Measurements from ENCODE around the gene SH3RF3. TPM values are rescaled to one million over a fixed set of nuclear protein-coding genes. Genes with fewer than 3 reads are reported as not detected.

The SH3RF3 gene
- total and polyA plus RNA-seq, 2 donors (not counting 1 experiment from before 2014, with no cell fraction given) = 8.3 to 10.1 TPM

DNA sequence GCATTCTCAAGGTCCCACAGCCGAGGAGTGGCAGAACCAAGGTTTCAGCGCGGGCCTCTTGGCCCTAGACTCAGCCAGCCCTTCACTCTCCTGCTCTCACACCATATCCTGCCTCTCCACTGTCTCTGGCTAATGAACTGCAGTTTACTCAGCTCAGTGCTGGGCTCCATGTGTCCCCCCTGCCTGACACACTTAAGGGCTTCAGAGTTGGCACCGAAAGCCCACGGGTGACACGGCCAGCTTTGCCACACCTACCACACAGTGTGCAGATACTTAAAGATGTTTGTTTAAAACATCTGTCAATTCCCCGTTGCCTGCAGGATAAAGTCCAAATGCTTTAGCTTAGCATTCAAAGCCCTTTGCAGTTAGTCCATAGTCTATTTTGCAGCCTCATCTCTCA is 243.6 kb downstream of the SH3RF3 start:
- no peaks in the 10 kb centered on the region for H3K79me2 ChIP-seq (ENCODE audit: control insufficient read depth, insufficient read depth, low read length)
- TF ChIP-seq, protein P1, sequence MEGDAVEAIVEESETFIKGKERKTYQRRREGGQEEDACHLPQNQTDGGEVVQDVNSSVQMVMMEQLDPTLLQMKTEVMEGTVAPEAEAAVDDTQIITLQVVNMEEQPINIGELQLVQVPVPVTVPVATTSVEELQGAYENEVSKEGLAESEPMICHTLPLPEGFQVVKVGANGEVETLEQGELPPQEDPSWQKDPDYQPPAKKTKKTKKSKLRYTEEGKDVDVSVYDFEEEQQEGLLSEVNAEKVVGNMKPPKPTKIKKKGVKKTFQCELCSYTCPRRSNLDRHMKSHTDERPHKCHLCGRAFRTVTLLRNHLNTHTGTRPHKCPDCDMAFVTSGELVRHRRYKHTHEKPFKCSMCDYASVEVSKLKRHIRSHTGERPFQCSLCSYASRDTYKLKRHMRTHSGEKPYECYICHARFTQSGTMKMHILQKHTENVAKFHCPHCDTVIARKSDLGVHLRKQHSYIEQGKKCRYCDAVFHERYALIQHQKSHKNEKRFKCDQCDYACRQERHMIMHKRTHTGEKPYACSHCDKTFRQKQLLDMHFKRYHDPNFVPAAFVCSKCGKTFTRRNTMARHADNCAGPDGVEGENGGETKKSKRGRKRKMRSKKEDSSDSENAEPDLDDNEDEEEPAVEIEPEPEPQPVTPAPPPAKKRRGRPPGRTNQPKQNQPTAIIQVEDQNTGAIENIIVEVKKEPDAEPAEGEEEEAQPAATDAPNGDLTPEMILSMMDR (conservative IDR thresholded peaks at IDR 0.05 in 1 of 2, IDR thresholded peaks at IDR 0.05 in 1 of 2; ENCODE audit: low read depth in 1 of 2, low read length in 2 of 2) = no peak
- no peak for TF ChIP-seq EZH2 (IDR thresholded peaks at IDR 0.05; ENCODE audit: low read length, missing control alignments)
- H3K9me3 ChIP-seq (ENCODE audit: control insufficient read depth, insufficient read depth, low read depth, low read length) = no peaks in the 10 kb centered on the region
- peaks cover 6% of the 10 kb centered on the region for H3K36me3 ChIP-seq (ENCODE audit: control insufficient read depth, insufficient read depth, low read length)
- H3K4me1 ChIP-seq (ENCODE audit: control insufficient read depth, extremely low read depth, insufficient read depth, low read length) = peaks cover 4% of the 10 kb centered on the region
- H3K27ac ChIP-seq (ENCODE audit: insufficient read depth, low read length) = no peak overlapping the region
- H3K27me3 ChIP-seq (ENCODE audit: control insufficient read depth, insufficient read depth, low read length) = no peaks in the 10 kb centered on the region
- no peak overlapping the region for H3K9ac ChIP-seq (ENCODE audit: insufficient read depth, low read length)
- H2AFZ ChIP-seq (ENCODE audit: low read length) = no peak overlapping the region
- DNase-seq (ENCODE audit: low read depth in 2 of 2) = no peak
- no peak overlapping the region for H3K4me3 ChIP-seq (replicated peaks in 1 of 4; ENCODE audit: control extremely low read depth in 1 of 4, insufficient read depth in 1 of 4, low read depth in 3 of 4, low read length in 4 of 4)
- no peaks in the 10 kb centered on the region for H4K20me1 ChIP-seq (ENCODE audit: control insufficient read depth, extremely low read depth, insufficient read depth, low read length)
- no peak overlapping the region for H3K4me2 ChIP-seq (ENCODE audit: extremely low read depth, insufficient read depth, low read length)

DNA sequence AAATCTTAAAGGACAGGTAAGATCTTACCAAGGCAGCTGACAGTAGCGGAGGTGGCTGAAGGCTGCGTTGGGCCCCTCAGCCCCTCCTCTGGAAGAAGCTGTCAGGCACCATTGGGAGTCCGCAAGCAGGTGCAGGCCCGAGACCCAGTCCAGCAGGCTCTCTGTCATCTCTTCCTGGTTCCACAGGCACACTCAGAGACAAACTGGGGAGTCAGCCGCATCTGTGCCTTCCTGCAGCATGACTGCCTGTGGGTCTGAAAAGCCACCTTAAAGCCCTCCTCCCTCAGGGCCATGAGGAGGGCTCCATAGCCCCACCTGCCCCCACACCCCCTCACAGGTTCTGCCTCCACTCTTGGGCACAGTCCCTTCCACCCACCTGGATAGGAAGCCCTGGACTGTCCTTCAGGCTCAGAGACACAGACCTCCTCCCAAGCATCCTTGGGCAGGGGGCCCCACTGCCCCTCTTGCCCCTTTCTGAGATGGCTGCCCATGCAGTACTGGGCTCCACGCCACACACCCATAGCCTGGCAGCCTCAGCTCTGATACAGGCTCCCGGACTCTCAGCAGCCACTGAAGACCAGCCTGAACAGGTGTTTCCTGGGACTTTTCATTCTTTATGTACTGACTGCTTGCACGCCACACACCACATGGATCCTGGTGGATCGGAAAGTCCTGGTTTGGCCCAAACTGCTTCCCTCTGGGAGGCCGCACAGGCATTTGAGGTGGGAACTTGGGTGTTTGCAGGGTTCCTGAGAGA is 245.0 kb downstream of the SH3RF3 start:
- Histone ChIP-seq H3K27me3 (ENCODE audit: control insufficient read depth, insufficient read depth, low read length) (no peaks in the 10 kb centered on the region), H3K4me1 (ENCODE audit: control insufficient read depth, extremely low read depth, insufficient read depth, low read length) (peaks cover 4% of the 10 kb centered on the region), H3K27ac (ENCODE audit: insufficient read depth, low read length) (no peak overlapping the region), H3K79me2 (ENCODE audit: control insufficient read depth, insufficient read depth, low read length) (no peaks in the 10 kb centered on the region), H3K9ac (ENCODE audit: insufficient read depth, low read length) (no peak overlapping the region), H4K20me1 (ENCODE audit: control insufficient read depth, extremely low read depth, insufficient read depth, low read length) (no peaks in the 10 kb centered on the region), H3K4me2 (ENCODE audit: extremely low read depth, insufficient read depth, low read length) (no peak overlapping the region), H3K4me3 (replicated peaks in 1 of 4; ENCODE audit: control extremely low read depth in 1 of 4, insufficient read depth in 1 of 4, low read depth in 3 of 4, low read length in 4 of 4) (no peak overlapping the region), H3K9me3 (ENCODE audit: control insufficient read depth, insufficient read depth, low read depth, low read length) (no peaks in the 10 kb centered on the region), H3K36me3 (ENCODE audit: control insufficient read depth, insufficient read depth, low read length) (peaks cover 6% of the 10 kb centered on the region), H2AFZ (ENCODE audit: low read length) (no peak overlapping the region)
- no peak for TF ChIP-seq EZH2 (IDR thresholded peaks at IDR 0.05; ENCODE audit: low read length, missing control alignments)
- TF ChIP-seq, protein P1 (conservative IDR thresholded peaks at IDR 0.05 in 1 of 2, IDR thresholded peaks at IDR 0.05 in 1 of 2; ENCODE audit: low read depth in 1 of 2, low read length in 2 of 2) = no peak
- DNase-seq (ENCODE audit: low read depth in 2 of 2) = no peak

DNA sequence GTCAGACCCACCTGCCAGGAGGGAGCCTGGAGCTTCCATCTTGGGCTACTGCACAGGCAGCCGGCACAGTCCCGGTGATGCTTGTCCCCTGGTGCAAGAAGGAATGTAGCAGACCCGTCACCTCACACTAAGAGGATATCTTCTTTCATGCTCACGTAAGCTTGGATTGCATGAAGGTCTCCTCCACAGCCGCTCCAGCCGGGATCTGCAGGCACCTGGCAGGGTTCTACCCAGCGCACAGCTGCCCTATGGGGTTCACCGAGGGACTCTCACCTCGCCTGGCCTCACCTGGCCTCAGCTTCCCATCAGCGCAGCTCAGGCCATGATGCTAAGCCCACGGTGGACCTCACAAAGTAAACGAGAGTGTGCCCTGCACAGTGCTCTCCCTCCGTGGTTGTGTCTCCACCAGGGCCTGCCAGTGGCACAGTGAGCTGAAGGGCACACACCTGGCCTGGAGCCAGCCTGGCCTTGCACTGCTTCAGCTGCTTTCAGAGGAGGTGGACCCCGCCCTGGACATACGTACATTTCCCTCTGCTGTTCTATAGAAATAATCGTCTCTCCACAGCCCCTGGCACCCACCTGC is 245.6 kb downstream of the SH3RF3 start:
- H3K79me2 ChIP-seq (ENCODE audit: control insufficient read depth, insufficient read depth, low read length) = no peaks in the 10 kb centered on the region
- H3K4me3 ChIP-seq (replicated peaks in 1 of 4; ENCODE audit: control extremely low read depth in 1 of 4, insufficient read depth in 1 of 4, low read depth in 3 of 4, low read length in 4 of 4) = no peak overlapping the region
- no peaks in the 10 kb centered on the region for H4K20me1 ChIP-seq (ENCODE audit: control insufficient read depth, extremely low read depth, insufficient read depth, low read length)
- H3K36me3 ChIP-seq (ENCODE audit: control insufficient read depth, insufficient read depth, low read length) = peaks cover 6% of the 10 kb centered on the region
- no peak overlapping the region for H2AFZ ChIP-seq (ENCODE audit: low read length)
- H3K27me3 ChIP-seq (ENCODE audit: control insufficient read depth, insufficient read depth, low read length) = no peaks in the 10 kb centered on the region
- H3K9me3 ChIP-seq (ENCODE audit: control insufficient read depth, insufficient read depth, low read depth, low read length) = no peaks in the 10 kb centered on the region
- TF ChIP-seq, protein P1 (conservative IDR thresholded peaks at IDR 0.05 in 1 of 2, IDR thresholded peaks at IDR 0.05 in 1 of 2; ENCODE audit: low read depth in 1 of 2, low read length in 2 of 2) = no peak
- no peak for TF ChIP-seq EZH2 (IDR thresholded peaks at IDR 0.05; ENCODE audit: low read length, missing control alignments)
- no peak overlapping the region for H3K4me2 ChIP-seq (ENCODE audit: extremely low read depth, insufficient read depth, low read length)
- no peak overlapping the region for H3K9ac ChIP-seq (ENCODE audit: insufficient read depth, low read length)
- peaks cover 4% of the 10 kb centered on the region for H3K4me1 ChIP-seq (ENCODE audit: control insufficient read depth, extremely low read depth, insufficient read depth, low read length)
- no peak for DNase-seq (ENCODE audit: low read depth in 2 of 2)
- H3K27ac ChIP-seq (ENCODE audit: insufficient read depth, low read length) = no peak overlapping the region

All from fibroblast of lung (primary cell).